GM18907 (cell line): ENCODE measurements around the gene SLC35B3.
"Not testable (repeated sequence)": the region's sequence is repeated elsewhere in the genome, so short reads cannot be mapped to it uniquely, and the experiment has no call there.

ENCODE experiments used
- ATAC-seq: cut with Tn5 transposase; IDR thresholded peaks from one replicate; pipeline ENCODE4 v1.9.1; 2021; ENCODE audit warnings: mild to moderate bottlenecking, moderate library complexity; ENCODE audit not compliant: unreplicated experiment

Gene SLC35B3

GRCh38 chr6:8435093-8435844 lies at the start of gene SLC35B3:
Gene SLC35B3, minus strand, starts transcription at chr6:8435545.
- ATAC-seq: peak; percentile 96

DNA sequence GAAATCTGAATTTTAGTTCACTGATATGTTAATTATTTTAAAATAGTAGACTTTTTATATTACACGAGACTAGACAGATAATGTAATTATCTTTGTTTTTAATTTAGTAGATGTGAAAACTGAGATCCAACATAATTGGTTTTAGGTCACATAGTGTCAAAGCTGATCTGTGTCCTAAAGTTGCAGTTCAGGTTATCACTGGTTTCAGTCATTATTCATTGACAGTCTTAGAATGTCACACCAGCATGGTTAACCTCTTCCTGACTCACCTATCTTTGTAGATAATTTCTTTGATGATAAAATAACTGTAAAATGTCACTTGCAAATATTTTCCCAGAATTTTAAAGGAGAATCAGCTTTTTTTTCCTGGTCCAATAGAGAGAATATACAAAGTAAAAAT lies 48.3 kb upstream of the SLC35B3 start:
- ATAC-seq: no peak

DNA sequence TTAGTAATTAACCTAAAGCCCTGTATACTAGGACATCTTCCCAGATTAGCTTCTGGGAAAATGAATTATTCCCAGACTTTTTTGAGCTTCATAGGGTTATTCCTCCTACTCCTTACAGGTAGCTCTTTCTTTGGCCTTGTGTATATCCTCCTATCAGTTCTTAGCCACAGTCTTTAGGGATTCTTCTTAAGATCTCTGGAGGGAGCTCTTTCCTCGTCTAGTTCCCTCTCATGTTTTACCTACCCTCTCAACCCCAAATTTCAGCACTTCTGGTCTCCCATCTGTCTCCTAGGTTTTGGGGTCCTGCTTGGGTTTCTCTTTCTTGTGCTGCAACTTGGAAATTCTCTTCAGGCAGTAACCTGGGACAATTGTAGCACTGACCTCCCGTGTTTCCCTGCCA lies 46.4 kb upstream of the SLC35B3 start:
- ATAC-seq: peak; percentile 88

DNA sequence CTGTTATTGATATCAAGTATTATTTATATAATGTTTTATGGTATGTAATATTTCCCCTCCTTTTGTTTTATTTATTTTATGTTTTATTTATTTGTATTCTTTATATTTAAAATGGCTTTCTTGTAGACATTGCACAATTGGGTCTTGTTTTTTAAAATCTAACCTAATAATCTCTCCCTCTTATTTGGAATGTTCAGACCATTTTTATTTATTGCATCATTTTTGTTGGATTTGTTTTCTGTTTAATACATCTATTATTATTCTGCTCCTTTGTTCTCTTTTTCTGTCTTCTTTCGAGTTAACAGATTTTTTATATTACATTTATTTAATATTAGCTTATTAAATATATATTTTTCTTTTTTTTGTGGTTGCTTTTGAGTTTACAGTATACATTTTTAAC lies 43.1 kb upstream of the SLC35B3 start:
- no peak for ATAC-seq

DNA sequence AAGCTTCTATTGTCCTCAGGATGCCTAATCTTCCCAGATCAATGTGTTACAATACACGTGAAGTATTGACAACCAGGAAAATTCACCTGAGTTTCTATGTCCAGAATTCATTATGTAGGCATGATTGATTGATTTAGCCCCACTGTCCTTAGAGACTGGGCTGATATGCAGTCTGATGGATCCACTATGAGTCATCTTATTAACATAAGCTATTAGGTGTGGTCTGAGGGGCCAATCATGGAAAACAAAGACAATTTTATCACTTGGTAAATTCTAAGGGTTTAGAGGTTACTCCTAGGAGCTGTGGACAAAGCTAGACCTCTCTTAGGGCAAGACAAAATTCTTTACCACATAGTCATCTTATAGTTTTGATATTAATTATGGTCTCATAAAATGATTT lies 41.3 kb upstream of the SLC35B3 start:
- no peak for ATAC-seq

- ATAC-seq: no peak
Measured at GRCh38 chr6:8468552-8469356, 33.4 kb upstream of the SLC35B3 start.

- ATAC-seq: no peak
Measured at GRCh38 chr6:8462694-8463093, 27.3 kb upstream of the SLC35B3 start.

DNA sequence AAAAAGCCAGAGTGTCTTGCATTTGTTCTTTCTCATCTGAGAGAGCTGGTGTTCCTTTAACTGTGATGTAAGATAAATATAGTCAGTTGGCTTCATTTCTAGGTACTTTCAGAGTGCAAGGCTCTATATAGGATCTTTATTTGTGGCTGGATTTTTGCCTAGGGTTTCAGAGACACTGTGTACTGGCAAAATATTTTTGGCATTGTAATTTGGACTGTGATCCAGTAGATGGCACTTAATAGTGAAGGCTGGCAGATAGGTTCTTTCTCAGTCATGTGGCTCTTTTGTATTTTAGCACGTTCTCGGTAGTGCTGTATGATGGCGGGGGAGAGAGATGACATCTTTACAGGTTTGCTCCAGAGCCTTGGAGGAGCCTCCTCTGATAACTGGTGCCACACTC lies 26.8 kb upstream of the SLC35B3 start:
- ATAC-seq: no peak

DNA sequence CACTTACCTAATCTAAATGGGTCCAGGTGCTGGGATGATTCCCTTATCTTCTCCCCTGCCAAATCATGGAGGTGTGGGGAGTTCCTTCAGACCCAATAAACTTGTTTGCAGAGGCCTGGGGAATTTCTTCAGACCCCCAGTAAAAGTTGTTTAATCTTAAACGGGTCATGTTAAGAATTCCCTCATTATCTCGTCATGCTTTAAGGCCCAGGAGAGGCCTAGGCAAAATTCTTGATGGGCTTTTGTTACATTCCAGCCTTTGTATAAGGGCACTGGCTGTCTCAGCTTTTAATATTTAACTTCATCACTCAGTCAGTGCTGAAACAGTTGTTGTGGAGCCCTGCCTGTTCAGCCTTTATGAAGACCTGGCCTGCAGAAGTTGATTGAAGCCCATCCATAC lies 11.0 kb upstream of the SLC35B3 start:
- ATAC-seq: no peak

DNA sequence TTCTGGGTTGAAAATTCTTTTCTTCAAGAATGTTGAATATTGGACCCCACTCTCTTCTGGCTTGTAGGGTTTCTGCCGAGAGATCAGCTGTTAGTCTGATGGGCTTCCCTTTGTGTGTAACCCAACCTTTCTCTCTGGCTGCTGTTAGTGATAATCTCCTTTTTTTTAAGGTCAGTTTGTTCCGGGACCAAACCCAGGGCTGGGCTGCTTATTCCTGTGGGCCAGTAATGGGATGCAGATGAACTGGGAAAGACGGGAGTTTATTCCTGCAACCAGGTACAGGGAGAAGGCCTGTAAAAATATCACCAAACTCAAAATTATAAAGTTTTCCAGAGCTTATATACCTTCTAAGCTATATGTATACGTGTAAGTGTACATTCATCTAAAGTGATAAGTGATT lies 10.6 kb upstream of the SLC35B3 start:
- not testable (repeated sequence) for ATAC-seq

DNA sequence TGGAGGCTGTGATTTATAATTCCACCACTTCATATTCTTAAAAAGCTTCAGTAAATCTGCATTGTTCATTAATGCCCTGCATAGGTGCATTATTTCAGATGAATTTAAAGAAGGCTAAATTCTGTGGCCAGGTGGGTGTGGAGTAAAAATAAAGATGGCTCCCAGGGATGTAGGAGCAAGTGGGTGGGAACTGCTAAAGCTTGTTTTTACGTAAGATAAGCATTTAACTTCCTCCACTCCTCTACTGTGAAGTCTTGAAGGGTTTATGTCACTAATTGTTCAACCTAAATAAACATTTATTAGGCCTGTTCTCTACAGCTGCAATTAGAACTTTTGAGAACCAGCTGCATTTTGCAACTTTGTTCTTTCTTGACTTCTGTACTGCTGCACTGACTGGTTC lies 6.8 kb upstream of the SLC35B3 start:
- ATAC-seq: no peak

- no peak for ATAC-seq
Measured at GRCh38 chr6:8441452-8441851, 6.1 kb upstream of the SLC35B3 start.

DNA sequence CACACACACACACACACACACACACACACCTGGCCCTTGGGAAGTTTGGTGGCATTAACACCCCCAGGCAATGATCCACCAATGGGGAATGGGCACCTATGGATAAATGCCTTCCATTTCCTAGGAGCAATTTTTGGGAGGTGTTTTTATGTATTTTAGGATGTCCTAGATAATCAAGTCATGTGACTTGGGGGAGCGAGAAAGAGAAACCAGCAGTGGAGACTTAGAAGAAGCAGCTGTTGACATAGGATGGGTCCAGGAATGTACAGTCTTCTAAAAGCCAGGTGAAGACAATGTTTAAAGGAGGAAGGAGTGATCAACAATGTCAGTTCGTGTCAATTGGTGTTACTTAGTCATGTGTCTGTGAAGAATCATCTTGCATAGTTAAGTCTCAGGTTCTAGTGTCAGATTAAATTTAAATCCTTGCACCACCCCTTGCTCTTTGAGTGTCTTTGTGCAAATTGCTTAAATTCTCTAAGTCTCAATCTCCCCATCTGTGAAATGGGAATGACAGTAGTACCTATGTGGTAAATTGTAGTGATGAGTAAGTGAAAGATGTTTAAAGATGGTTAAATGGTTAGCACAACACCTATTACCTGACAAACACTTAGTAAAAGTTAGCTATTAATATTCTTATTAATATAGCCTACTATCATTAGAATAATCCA lies 4.4 kb upstream of the SLC35B3 start:
- no peak for ATAC-seq

DNA sequence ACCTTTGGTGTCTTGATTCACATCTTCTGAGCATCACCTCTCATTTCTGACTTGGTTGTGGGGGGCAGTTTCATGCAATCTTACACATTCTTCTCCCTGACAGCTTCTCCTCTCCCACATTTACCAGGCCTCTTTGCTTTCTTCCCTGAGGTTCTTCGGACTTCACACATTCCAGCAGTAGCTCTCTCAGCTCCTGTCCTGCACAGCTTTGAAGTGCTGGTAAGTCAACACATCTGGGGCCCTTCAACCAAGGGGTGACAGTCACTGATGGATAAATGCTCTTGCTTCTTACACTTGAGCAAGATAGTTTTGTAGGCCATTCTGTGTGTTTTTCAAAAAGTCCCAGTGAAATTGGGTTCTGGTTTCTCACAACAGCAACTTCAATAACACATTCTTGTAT lies 2.5 kb upstream of the SLC35B3 start:
- no peak for ATAC-seq

- no peak for ATAC-seq
Measured at GRCh38 chr6:8436966-8437365, 1.6 kb upstream of the SLC35B3 start.

DNA sequence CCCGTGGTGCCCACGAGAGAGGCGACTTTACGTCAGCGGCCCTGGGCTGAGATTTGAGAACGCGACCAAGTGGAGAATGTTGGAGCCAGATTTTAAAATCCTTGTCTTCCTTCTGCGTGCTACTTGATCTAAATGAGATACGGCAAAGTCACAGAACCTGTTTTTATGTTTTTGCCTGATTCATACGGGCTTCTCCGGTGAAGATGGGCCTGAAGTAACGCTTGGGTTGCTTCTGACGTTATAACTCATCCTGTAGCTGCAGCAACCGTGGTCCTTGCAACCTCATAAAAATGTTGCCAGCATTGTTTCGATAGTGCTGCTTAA lies 462 bp upstream of the SLC35B3 start:
- ATAC-seq: peak; percentile 4

DNA sequence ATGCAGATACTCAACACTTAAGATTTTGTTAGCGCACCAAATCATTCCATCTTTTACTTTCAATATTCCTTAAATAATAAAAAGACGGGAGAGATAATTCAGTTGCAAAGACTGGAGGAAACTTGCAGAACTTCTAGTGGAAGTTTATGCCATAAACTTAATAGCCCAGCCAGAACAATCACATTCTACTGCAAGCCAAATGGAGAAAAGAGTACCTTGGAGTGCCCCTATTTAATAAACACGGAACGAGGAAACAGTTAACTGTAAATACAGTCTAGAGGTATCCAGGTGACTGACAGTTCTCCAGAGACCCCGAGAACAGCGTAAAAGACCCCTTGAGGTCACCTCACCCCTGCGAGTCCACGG lies 635 bp downstream of the SLC35B3 start:
- ATAC-seq: peak; percentile 21

- no peak for ATAC-seq
Measured at GRCh38 chr6:8432614-8433013, 2.7 kb downstream of the SLC35B3 start.

DNA sequence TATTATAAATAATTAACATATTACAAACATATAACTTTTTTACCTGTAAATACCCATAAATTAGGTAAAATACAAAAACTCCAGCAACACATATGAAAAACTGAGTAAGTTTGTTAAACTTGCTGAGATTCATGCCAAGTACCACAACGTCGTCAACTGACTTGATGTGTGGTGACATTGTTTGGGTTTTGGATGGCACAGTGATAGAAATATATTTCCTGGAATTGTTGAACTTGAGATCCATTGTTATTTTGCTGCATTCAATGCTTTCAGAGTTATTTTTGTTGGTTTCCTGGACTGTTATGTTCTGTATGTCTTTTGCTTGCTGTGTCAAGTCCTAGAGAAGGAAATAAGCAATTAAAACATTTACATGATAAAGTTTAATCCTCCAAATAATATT lies 5.5 kb downstream of the SLC35B3 start:
- no peak for ATAC-seq

DNA sequence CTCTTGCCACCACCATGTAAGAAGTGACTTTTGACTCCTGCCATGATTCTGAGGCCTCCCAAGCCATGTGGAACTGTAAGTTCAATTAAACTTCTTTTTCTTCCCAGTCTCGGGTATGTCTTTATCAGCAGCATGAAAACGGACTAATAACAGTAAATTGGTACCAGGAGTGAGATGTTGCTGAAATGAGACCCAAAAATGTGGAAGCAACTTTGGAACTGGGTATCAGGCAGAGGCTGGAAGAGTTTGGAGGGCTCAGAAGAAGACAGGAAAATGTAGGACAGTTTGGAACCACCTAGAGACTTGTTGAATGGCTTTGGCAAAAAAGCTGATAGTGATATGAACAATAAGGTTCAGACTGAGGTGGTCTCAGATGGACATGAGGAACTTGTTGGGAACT lies 8.8 kb downstream of the SLC35B3 start:
- not testable (repeated sequence) for ATAC-seq

DNA sequence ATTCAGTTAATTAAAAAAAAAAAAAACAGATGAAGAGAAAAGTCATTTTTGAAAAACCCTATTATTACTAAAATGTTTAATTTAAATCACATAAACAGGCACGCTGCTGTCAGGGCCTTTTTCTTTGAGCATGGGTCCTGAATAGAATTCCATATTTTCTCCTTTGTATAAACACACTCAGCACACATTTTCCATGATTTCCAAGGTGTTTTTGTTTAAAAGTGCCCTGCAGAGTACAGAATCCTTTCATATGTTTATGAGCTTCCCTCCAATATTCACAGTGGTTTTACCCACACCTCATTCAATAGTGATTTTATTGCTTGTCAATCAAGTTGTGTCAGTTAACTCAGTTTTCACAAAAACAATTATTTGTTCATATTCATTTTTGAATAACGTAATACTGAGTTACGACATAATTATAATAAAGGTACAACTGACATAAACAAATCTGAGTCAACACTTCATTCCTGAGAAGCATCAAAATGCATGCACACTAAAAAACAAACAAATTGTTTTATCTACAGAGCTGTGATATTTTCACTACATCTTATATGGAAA lies 15.2 kb downstream of the SLC35B3 start:
- no peak for ATAC-seq

- ATAC-seq: no peak
Measured at GRCh38 chr6:8415913-8416312, 19.4 kb downstream of the SLC35B3 start.
